ENCODE data around the gene KLHDC1.

DNA sequence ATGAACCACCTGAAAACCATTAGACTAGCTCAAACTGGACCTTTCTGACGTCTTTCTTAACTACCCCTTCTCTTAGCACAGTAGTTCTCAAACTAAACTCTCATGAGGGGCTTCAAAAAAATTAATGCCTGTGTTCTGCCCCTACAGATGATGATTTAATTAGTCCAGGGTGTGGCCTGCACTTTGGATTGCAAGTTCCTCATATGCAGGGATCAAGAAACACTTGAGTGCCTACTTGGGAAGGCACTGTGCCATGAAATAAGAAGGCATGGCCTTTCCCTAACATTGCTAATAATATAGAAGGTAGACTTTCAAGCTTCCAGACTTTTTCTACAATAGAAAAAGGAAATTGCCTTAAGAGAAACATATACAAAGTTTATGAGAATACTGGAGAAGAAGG is 52.3 kb downstream of the KLHDC1 start:
- TF ChIP-seq CTCF (IDR thresholded peaks at IDR 0.05; ENCODE audit: insufficient read depth, low read depth, low read length) = no peak
- TF ChIP-seq EZH2 (IDR thresholded peaks at IDR 0.05; ENCODE audit: insufficient read depth, low read length) = no peak

All from astrocyte (in vitro differentiated cells and primary cell).